Measurements from ENCODE around the gene CDH23. TPM values are rescaled to one million over a fixed set of nuclear protein-coding genes. Genes with fewer than 3 reads are reported as not detected.

CDH23 gene
- total and polyA plus RNA-seq, 10 of the 15 experiments (the other 5 are each of a cell fraction or from before 2014, with no cell fraction given) = 0.09 to 0.40 (median 0.15) TPM; not detected in 1

DNA sequence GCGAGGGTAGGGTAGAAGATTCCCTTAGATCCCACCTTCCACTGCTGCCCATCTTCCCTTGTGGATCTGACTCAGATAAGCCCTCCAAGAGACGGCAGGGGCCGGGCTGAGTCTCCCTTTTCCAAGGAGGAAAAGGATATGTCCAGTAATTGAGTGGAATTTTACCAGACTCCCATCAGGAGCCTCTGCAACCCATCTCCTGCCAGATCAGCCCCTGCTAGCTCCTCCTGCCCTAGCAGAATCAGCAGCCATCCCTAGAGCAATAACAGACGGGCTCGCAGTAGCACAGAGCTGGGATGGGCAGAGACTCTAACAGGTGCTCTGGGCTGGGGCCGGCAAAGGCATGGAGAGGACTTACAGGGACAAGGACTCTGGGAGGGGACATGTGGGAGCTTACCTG lies 249.3 kb downstream of the CDH23 start:
- SMC1A ChIA-PET (ENCODE audit: uncharacterized antibody, unreplicated experiment) = interaction anchor here (1.1 to 2.7 kb wide), 3 partner anchors 12 to 62 kb away, joined by 3 to 10 read pairs (median 3); no protein-coding TSS in a partner anchor
- H3K4me1 ChIP-seq (ENCODE audit: control insufficient read depth, insufficient read depth, low read length) = peaks cover 31% of the 10 kb centered on the region
- BruUV-seq (replicated peaks) = no TSS peak

More for the DNA sequence above, 249.3 kb downstream of the CDH23 start:
- intact Hi-C loops (cut with micrococcal nuclease; ENCODE audit: unreplicated experiment) = no loop called here
- no peaks in the 10 kb centered on the region for H3K79me2 ChIP-seq (ENCODE audit: control insufficient read depth, insufficient read depth, low read length)
- ATAC-seq = no peak
- ChIA-PET CTCF (interaction anchor here (0.7 to 7.5 kb wide), 4 partner anchors 13 to 191 kb away, joined by 3 to 67 read pairs (median 4); no protein-coding TSS in a partner anchor), POLR2A (no interaction called here), RAD21 (ENCODE audit: unreplicated experiment) (interaction anchor here (0.9 to 1.1 kb wide), 2 partner anchors 24 to 53 kb away, joined by 3 to 4 read pairs; no protein-coding TSS in a partner anchor)
- 44% methylated on average over 6 of the region's 6 CpGs for WGBS (ENCODE audit: insufficient coverage, insufficient replicate concordance, low lambda C conversion rate, missing lambda C conversion rate)
- no peaks in the 10 kb centered on the region for H4K20me1 ChIP-seq (ENCODE audit: control insufficient read depth, insufficient read depth)
- no peak overlapping the region for H2AFZ ChIP-seq (ENCODE audit: control insufficient read depth, low read depth, low read length)
- no peak overlapping the region for H3K9ac ChIP-seq (ENCODE audit: control insufficient read depth, insufficient read depth, low read length)
- TF ChIP-seq POU2F2 (IDR thresholded peaks at IDR 0.05; ENCODE audit: borderline replicate concordance, low read depth, low read length) (no peak), NFIC (IDR thresholded peaks at IDR 0.05; ENCODE audit: low read depth, low read length) (no peak), NRF1 (conservative IDR thresholded peaks at IDR 0.05; ENCODE audit: low read depth, low read length) (no peak), POLR2AphosphoS5 (IDR thresholded peaks at IDR 0.05; ENCODE audit: low read length) (no peak), EZH2 (IDR thresholded peaks at IDR 0.05; ENCODE audit: borderline replicate concordance, control insufficient read depth, low read depth, low read length) (no peak), BACH1 (IDR thresholded peaks at IDR 0.05; ENCODE audit: borderline replicate concordance) (no peak), ZNF384 (IDR thresholded peaks at IDR 0.05; ENCODE audit: borderline replicate concordance, low read depth, low read length) (no peak), FOXK2 (IDR thresholded peaks at IDR 0.05) (no peak), EED (IDR thresholded peaks at IDR 0.05; ENCODE audit: low read depth) (no peak), FOS (IDR thresholded peaks at IDR 0.05; ENCODE audit: borderline replicate concordance, extremely low read depth, insufficient read length) (no peak), HDAC6 (IDR thresholded peaks at IDR 0.05; ENCODE audit: unreplicated experiment) (no peak), MTA3 (IDR thresholded peaks at IDR 0.05; ENCODE audit: borderline replicate concordance, low read length) (no peak), CBX5 (IDR thresholded peaks at IDR 0.05; ENCODE audit: low read depth) (no peak), SUPT20H (IDR thresholded peaks at IDR 0.05; ENCODE audit: borderline replicate concordance, control insufficient read depth, low read depth, low read length) (no peak), BRCA1 (IDR thresholded peaks at IDR 0.05; ENCODE audit: low read depth, low read length) (no peak), HCFC1 (IDR thresholded peaks at IDR 0.05; ENCODE audit: low read length) (no peak)
- TF ChIP-seq, protein P1, sequence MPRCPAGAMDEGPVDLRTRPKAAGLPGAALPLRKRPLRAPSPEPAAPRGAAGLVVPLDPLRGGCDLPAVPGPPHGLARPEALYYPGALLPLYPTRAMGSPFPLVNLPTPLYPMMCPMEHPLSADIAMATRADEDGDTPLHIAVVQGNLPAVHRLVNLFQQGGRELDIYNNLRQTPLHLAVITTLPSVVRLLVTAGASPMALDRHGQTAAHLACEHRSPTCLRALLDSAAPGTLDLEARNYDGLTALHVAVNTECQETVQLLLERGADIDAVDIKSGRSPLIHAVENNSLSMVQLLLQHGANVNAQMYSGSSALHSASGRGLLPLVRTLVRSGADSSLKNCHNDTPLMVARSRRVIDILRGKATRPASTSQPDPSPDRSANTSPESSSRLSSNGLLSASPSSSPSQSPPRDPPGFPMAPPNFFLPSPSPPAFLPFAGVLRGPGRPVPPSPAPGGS (IDR thresholded peaks at IDR 0.05; ENCODE audit: borderline replicate concordance, insufficient read depth, low read depth, low read length, poor library complexity, severe bottlenecking) = no peak
- TF ChIP-seq, protein P2, sequence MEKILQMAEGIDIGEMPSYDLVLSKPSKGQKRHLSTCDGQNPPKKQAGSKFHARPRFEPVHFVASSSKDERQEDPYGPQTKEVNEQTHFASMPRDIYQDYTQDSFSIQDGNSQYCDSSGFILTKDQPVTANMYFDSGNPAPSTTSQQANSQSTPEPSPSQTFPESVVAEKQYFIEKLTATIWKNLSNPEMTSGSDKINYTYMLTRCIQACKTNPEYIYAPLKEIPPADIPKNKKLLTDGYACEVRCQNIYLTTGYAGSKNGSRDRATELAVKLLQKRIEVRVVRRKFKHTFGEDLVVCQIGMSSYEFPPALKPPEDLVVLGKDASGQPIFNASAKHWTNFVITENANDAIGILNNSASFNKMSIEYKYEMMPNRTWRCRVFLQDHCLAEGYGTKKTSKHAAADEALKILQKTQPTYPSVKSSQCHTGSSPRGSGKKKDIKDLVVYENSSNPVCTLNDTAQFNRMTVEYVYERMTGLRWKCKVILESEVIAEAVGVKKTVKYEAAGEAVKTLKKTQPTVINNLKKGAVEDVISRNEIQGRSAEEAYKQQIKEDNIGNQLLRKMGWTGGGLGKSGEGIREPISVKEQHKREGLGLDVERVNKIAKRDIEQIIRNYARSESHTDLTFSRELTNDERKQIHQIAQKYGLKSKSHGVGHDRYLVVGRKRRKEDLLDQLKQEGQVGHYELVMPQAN (conservative IDR thresholded peaks at IDR 0.05) = no peak
- H3K27me3 ChIP-seq (replicated peaks in 1 of 2; ENCODE audit: control insufficient read depth in 2 of 2, insufficient read depth in 2 of 2, low read length in 1 of 2) = no peaks in the 10 kb centered on the region
- no peak overlapping the region for H3K27ac ChIP-seq (ENCODE audit: control insufficient read depth, insufficient read depth)
- no peaks in the 10 kb centered on the region for H3K9me3 ChIP-seq (replicated peaks; ENCODE audit: control insufficient read depth, insufficient read depth, low read length)
- no peak overlapping the region for H3K4me3 ChIP-seq
- no peak overlapping the region for H3K4me2 ChIP-seq (ENCODE audit: control insufficient read depth, insufficient read depth)
- FAIRE-seq = no peak
- in situ Hi-C loops (cut with MboI) = no loop called here
- no peak for DNase-seq (ENCODE audit: low read depth, low spot score)
- no peaks in the 10 kb centered on the region for H3K36me3 ChIP-seq (ENCODE audit: control insufficient read depth in 2 of 2, insufficient read depth in 2 of 2, low read length in 1 of 2)

Data from GM12878 (cell line).